KOPT-K1 (cell line): Measurements from ENCODE around the gene ADARB2.
"Not testable (repeated sequence)": the region's sequence is repeated elsewhere in the genome, so short reads cannot be mapped to it uniquely, and the experiment has no call there.

Experiments used
- H3K27ac ChIP-seq: fragments of 200-600 bp; sonication (generic); 2 replicates; pipeline ENCODE4 v1.5.1; 2016; ENCODE audit warnings: antibody characterized with exemption, mild to moderate bottlenecking, low read depth, low read length; ENCODE audit not compliant: poor library complexity, severe bottlenecking
- H3K36me3 ChIP-seq: fragments of 200-600 bp; sonication (generic); 2 replicates; pipeline ENCODE4 v1.5.1; 2017; ENCODE audit warnings: antibody characterized with exemption, mild to moderate bottlenecking, low read length, moderate library complexity; ENCODE audit not compliant: insufficient read depth
- H3K9me3 ChIP-seq: fragments of 200-600 bp; sonication (generic); 2 replicates; pipeline ENCODE4 v1.5.1; 2017; ENCODE audit warnings: antibody characterized with exemption, low read length, mild to moderate bottlenecking; ENCODE audit not compliant: insufficient read depth, poor library complexity, severe bottlenecking

Gene ADARB2

GRCh38 chr10:1249142-1249920 is 488.0 kb downstream of the ADARB2 start:
- Histone ChIP-seq H3K27ac (no peak overlapping the region), H3K36me3 (no peaks in the 10 kb centered on the region)

DNA sequence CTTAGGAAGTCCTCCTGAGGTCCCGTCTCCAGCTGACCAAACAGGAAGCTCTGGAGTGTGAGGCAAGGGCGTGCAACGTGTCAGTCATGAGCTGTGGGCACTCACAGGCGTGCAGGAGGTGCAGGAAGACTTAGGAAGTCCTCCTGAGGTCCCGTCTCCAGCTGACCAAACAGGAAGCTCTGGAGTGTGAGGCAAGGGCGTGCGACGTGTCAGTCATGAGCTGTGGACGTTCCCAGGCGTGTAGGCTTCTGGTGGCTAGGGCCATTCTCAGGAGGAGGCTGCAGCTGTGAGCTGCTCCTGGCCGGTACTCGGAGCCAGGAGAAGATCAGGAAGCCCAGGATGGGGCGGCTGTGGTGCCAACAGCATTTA is 489.1 kb downstream of the ADARB2 start:
- not testable (repeated sequence) for H3K27ac ChIP-seq, H3K9me3 ChIP-seq, H3K36me3 ChIP-seq

More at GRCh38 chr10:1249142-1249920, 488.0 kb downstream of the ADARB2 start:
- H3K9me3 ChIP-seq: no peaks in the 10 kb centered on the region

GRCh38 chr10:1247598-1248261 is 489.6 kb downstream of the ADARB2 start:
- Histone ChIP-seq H3K27ac (no peak overlapping the region), H3K9me3 (no peaks in the 10 kb centered on the region)

DNA sequence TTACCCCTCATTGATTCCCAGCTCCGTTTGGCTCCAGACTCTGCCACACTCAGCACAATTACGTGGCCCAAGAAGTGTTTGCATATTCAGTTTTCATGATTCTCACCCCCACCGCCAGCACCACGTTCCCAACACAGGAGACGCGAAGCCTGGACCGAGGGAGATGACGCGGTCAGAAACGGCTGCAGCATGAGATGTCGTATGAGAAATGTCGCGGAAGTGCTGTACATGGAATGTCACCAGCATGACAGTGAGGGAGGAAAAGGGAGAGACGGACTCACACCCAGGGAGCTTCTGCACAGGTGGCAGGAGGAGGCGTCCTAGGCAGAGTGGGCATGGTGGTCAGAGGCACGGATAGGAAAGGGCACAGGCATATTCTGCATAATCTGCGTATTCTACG is 492.8 kb downstream of the ADARB2 start:
- Histone ChIP-seq H3K36me3 (no peaks in the 10 kb centered on the region), H3K9me3 (no peaks in the 10 kb centered on the region), H3K27ac (no peak overlapping the region)

More at GRCh38 chr10:1247598-1248261, 489.6 kb downstream of the ADARB2 start:
- no peaks in the 10 kb centered on the region for H3K36me3 ChIP-seq

GRCh38 chr10:1243486-1244234 is 493.7 kb downstream of the ADARB2 start:
- no peak overlapping the region for H3K27ac ChIP-seq
- H3K9me3 ChIP-seq: no peaks in the 10 kb centered on the region
- no peaks in the 10 kb centered on the region for H3K36me3 ChIP-seq

GRCh38 chr10:1242975-1243374 is 494.4 kb downstream of the ADARB2 start:
- Histone ChIP-seq H3K27ac (no peak overlapping the region), H3K9me3 (no peaks in the 10 kb centered on the region), H3K36me3 (no peaks in the 10 kb centered on the region)

DNA sequence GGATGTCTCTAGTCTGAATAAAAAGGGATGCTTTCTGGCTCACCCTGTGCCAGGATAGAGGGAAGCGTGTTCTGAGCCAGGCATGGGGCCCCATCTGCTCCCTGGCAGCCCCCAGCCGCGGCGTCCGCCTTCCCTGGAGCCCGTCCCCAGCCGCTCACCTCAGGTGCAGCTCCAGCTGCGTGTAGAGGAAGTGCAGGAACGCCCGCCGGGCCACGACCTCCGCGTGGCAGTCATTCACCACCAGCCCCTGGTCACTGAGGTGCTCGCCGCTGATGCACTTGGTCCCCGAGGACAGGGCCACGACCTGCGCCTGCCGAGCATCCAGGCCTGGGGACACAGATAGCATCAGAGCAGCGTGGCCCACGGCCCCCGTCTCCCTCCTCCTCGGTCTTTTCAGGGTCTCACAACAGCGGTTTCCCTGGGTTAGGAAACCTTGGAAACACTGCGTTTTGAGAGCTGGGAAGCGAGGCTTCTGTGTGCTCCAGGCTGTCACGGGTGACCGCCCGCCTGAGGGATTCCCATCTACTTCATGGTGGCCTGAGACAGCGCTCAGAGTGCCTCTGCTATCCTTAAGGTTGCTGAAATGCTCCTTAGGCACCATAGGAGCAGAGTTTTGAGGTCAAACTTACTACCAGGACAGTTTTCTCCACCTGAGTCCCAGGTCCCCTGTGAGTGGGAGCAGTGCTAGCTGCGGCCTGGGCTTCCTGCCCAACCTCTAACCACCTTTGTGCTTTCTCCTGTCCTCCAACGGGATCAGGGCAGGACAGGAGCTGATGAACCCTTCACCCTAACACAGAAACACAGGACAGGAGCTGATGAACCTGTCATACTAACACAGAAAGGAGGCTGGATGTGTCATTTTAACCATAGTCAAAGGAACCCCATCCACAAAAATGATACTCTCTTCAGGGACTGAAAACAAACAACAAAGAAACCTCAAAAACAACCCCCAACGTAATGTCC is 495.1 kb downstream of the ADARB2 start:
- Histone ChIP-seq H3K36me3 (no peaks in the 10 kb centered on the region), H3K9me3 (no peaks in the 10 kb centered on the region), H3K27ac (no peak overlapping the region)

- no peaks in the 10 kb centered on the region for H3K36me3 ChIP-seq
- no peak overlapping the region for H3K27ac ChIP-seq
- no peaks in the 10 kb centered on the region for H3K9me3 ChIP-seq
These were observed 495.9 kb downstream of the ADARB2 start for GRCh38 chr10:1241322-1241890.

- Histone ChIP-seq H3K9me3 (no peaks in the 10 kb centered on the region), H3K36me3 (no peaks in the 10 kb centered on the region), H3K27ac (peak overlapping the region; percentile 67)
These were observed 497.0 kb downstream of the ADARB2 start for GRCh38 chr10:1240341-1240775.

DNA sequence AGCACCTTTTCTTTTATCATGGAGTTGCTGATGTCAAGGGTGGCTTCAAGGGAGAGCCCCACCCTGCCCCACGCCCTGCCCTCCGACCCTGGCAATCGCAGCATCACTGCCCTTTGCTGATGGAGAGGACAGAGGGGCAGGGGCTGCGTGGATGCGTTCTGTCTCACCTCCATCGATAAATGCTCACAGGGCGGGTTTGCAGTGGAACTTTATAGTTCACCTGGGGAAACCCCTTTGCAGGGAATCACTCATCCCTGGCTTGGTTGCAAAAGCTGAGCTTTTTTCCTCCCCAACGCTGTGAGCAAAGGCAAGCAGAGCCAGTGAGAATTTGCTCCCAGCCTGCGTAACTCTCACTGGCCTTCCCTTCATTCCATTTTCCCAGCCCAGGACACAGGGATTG is 504.3 kb downstream of the ADARB2 start:
- Histone ChIP-seq H3K36me3 (peaks cover 5% of the 10 kb centered on the region; the same call in 1 of the 2 replicates), H3K9me3 (no peaks in the 10 kb centered on the region), H3K27ac (no peak overlapping the region)

- Histone ChIP-seq H3K9me3 (no peaks in the 10 kb centered on the region), H3K36me3 (peaks cover 5% of the 10 kb centered on the region; the same call in 1 of the 2 replicates), H3K27ac (no peak overlapping the region)
These were observed 505.0 kb downstream of the ADARB2 start for GRCh38 chr10:1232164-1232911.

DNA sequence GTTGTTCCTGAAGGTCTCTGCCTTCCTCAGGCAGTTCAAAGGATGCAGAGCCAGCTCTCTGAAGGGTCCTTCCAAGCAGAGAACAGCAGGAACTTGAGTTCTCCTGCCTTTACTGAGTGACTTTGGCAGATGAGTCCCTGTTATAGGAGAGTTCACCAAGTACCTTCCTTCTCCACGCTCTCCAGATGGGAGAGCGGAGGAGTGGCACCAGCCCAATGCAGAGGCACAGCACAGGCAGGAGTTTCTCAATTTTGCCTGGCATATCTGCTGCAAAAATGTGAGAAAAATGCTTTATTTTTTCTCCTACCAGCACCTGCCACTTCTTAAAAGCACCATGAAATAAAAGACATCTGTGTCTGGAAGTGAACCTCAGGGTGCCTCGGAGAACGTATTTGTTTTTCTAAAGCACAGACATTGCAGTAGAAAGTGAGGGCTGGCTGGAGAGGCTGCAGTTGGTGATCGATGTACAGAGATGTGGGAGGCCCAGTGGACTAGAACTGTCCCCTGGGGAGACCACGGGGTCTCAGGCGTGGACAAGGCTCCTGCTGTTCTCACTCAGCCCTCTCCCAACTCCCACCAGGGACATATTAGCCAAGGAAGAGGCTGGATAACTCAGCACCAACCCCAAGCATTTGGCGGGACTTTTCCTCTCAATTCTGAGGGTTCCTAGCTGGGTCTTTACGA is 506.6 kb downstream of the ADARB2 start:
- no peak overlapping the region for H3K27ac ChIP-seq

DNA sequence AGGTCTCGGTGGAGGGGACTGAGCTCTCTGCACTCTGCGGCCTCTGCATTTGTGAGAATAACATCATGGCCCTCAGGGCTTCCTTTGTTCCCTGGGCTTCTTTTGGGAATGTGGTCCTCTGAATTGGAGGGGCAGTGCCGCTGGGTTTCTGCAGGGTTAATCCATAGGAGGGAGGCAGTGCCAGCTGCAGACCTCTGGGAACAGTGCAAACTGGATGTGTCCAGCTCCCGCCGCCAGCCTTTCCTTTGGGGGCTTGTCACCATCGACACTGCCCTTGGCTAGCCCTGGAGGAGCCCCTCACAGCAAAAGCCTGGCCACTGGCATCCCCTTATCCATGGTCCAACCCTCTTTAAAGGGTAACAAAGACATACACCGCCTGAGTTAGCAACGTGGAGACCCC is 507.2 kb downstream of the ADARB2 start:
- Histone ChIP-seq H3K9me3 (no peaks in the 10 kb centered on the region), H3K27ac (no peak overlapping the region), H3K36me3 (peaks cover 5% of the 10 kb centered on the region; the same call in 1 of the 2 replicates)

More for the DNA sequence above, 506.6 kb downstream of the ADARB2 start:
- H3K9me3 ChIP-seq: no peaks in the 10 kb centered on the region
- peaks cover 5% of the 10 kb centered on the region; the same call in 1 of the 2 replicates for H3K36me3 ChIP-seq
